T-helper 2 cell treated with Interferon-gamma antibody and Interleukin-4, amounts not matched to agents 5 μg/mL and 100 μg/mL, for 36 hours (primary cell): ENCODE measurements around the gene B3GNT2.

Source experiments
- DNase-seq: peaks from one replicate; pipeline ENCODE4 v3.0.0; 2021; ENCODE audit warnings: low spot score
- H3K27ac Mint-ChIP-seq: one replicate; pipeline ENCODE4 v1.8.0; 2021; ENCODE audit warnings: mild to moderate bottlenecking, mixed read lengths
- H3K27me3 Mint-ChIP-seq: one replicate; pipeline ENCODE4 v1.8.0; 2021; ENCODE audit warnings: low read depth, mixed read lengths
- H3K36me3 Mint-ChIP-seq: one replicate; pipeline ENCODE4 v1.8.0; 2021; ENCODE audit warnings: low read depth, mixed read lengths
- H3K4me1 Mint-ChIP-seq: one replicate; pipeline ENCODE4 v1.8.0; 2021; ENCODE audit warnings: low read depth, mixed read lengths
- H3K4me3 Mint-ChIP-seq: one replicate; pipeline ENCODE4 v1.8.0; 2022; ENCODE audit warnings: mild to moderate bottlenecking, moderate library complexity, mixed read lengths
- H3K9me3 Mint-ChIP-seq: one replicate; pipeline ENCODE4 v1.8.0; 2021; ENCODE audit warnings: mixed read lengths

B3GNT2 gene

GRCh38 chr2:62206024-62206423 lies 10.1 kb downstream of the B3GNT2 start:
- Mint-ChIP-seq H3K27me3 (no peaks in the 10 kb centered on the region), H3K4me1 (peaks cover 34% of the 10 kb centered on the region), H3K36me3 (peaks cover 36% of the 10 kb centered on the region), H3K9me3 (peaks cover 5% of the 10 kb centered on the region), H3K4me3 (no peak overlapping the region), H3K27ac (peak overlapping the region; percentile 2)
- DNase-seq, result no peak

DNA sequence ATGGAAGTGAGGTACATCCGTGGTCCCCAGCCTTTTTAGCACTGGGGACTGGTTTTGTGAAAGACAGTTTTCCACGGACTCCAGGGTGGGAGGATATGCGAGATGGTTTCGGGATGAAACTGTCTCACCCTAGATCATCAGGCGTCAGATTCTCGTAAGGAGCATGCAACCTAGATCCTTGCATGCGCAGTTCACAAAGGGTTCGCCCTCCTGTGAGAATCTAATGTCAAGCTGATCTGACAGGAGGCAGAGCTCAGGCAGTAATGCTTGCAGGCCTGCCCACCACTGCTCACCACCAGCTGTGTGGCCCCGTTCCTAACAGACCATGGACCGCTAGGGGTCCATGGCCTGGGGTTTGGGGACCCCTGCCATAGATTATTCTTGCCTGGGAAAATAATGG lies 11.6 kb downstream of the B3GNT2 start:
- H3K36me3 Mint-ChIP-seq, result peaks cover 45% of the 10 kb centered on the region
- peaks cover 19% of the 10 kb centered on the region for H3K4me1 Mint-ChIP-seq
- no peak overlapping the region for H3K4me3 Mint-ChIP-seq

DNA sequence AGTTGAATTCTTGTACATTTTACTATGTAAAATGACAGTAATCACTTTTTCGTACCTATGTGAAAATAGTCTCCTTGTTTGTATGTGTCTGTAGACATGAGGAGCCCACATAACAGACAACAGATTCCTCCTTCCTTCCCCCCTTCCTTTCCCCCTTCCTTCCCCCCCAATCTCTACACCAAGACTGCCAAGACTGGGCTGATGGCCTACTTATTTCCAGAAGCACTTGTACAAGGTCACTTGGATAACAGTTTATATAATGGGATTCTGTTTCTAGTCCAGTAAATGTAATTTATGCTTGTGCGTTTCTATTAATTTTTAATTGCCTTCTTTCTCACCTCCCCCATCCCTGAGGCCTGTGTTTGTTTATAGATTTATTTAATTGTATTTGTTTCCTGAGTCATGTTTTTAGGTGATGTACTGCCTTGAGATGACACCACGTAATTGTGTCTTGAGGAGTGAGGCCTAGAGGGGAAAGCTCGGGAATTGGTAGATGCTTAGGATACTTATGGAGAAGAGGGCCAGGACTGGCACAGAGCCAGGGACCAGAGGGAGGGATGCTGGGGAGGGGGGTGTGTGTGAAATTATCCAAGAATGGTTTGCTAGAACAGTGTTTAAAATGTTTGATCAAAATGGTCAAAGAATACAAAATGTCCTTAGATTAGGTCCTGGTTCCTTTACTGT lies 12.3 kb downstream of the B3GNT2 start:
- peaks cover 47% of the 10 kb centered on the region for H3K36me3 Mint-ChIP-seq
- H3K27ac Mint-ChIP-seq, result no peak overlapping the region
- H3K9me3 Mint-ChIP-seq, result peaks cover 20% of the 10 kb centered on the region
- H3K4me1 Mint-ChIP-seq, result peaks cover 13% of the 10 kb centered on the region
- H3K27me3 Mint-ChIP-seq, result no peaks in the 10 kb centered on the region
- no peak for DNase-seq
- H3K4me3 Mint-ChIP-seq, result no peak overlapping the region

More for the DNA sequence above, 11.6 kb downstream of the B3GNT2 start:
- no peak overlapping the region for H3K27ac Mint-ChIP-seq
- H3K9me3 Mint-ChIP-seq, result peaks cover 17% of the 10 kb centered on the region
- no peaks in the 10 kb centered on the region for H3K27me3 Mint-ChIP-seq
- DNase-seq, result no peak

DNA sequence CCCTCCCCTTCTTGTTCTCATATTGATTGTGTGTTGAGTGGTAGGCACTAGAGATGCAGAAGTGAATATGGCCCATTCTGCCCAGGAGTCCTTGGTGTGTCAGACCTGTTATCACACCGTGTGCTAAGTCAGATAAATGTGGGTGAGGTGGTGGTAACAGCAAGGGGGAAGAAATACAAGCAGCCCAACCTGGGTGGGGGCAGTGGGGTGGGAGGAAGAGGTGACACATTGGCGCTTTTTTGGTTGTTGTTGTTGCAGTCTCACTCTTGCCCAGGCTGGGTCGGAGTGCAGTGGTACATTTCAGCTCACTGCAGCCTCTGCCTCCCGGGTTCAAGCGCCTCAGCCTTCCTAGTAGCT lies 12.8 kb downstream of the B3GNT2 start:
- DNase-seq, result no peak
- H3K4me1 Mint-ChIP-seq, result peaks cover 11% of the 10 kb centered on the region
- H3K4me3 Mint-ChIP-seq, result no peak overlapping the region
- H3K27me3 Mint-ChIP-seq, result no peaks in the 10 kb centered on the region
- H3K27ac Mint-ChIP-seq, result no peak overlapping the region
- H3K36me3 Mint-ChIP-seq, result peaks cover 49% of the 10 kb centered on the region
- peaks cover 20% of the 10 kb centered on the region for H3K9me3 Mint-ChIP-seq

DNA sequence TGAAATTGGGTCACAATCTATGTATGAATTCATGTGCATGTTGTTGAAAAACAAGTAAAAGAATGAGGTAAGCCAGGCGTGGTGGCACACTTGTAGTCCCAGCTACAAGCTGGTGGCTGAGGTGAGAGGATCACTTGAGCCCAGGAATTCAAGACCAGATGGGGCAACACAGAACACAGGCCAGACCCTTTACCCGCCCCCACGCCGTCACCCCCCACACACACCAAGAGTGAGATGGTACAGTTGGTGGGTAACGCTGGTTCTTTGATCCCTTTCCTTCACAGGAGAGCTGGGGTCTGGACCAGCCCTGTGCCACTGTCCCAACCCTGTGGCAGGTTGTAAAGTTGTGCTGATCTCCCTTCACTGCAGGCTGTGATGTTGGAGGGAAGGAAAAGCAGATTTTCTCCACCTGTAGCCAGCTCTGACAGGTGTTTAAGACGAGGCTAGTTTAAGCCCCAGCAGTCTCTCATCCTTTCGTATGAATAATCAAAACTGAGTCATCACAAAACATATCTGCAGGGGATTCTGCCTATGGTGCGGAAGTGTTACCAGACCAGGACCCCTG lies 13.6 kb downstream of the B3GNT2 start:
- H3K27me3 Mint-ChIP-seq, result no peaks in the 10 kb centered on the region
- H3K9me3 Mint-ChIP-seq, result peaks cover 20% of the 10 kb centered on the region
- H3K36me3 Mint-ChIP-seq, result peaks cover 51% of the 10 kb centered on the region
- H3K27ac Mint-ChIP-seq, result no peak overlapping the region
- peaks cover 16% of the 10 kb centered on the region for H3K4me1 Mint-ChIP-seq
- no peak overlapping the region for H3K4me3 Mint-ChIP-seq
- no peak for DNase-seq

- Mint-ChIP-seq H3K4me3 (no peak overlapping the region), H3K27ac (no peak overlapping the region), H3K9me3 (peaks cover 21% of the 10 kb centered on the region), H3K36me3 (peaks cover 42% of the 10 kb centered on the region), H3K4me1 (peaks cover 20% of the 10 kb centered on the region), H3K27me3 (no peaks in the 10 kb centered on the region)
- no peak for DNase-seq
Measured at GRCh38 chr2:62215306-62216064, 19.6 kb downstream of the B3GNT2 start.

DNA sequence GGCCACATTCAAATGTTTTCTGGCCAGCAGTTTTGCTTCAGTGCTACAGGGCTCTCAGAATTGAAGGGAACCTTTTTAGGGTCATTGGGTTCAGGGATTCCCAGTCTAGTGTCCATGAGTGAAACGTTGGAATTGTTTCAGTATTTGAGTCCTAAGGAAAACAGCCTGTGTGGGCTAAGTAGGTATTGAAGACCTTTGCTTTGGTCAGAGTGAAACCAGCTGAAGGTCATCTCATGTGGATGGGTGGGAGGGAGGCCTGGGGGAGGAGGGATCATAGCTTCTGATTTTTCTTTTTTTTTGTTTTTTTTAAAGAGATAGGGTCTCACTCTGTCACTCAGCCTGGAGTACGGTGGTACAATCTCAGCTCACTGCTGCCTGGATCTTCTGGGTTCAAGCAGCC lies 20.2 kb downstream of the B3GNT2 start:
- peaks cover 41% of the 10 kb centered on the region for H3K36me3 Mint-ChIP-seq
- H3K9me3 Mint-ChIP-seq, result peaks cover 21% of the 10 kb centered on the region
- peaks cover 25% of the 10 kb centered on the region for H3K4me1 Mint-ChIP-seq
- no peak overlapping the region for H3K27ac Mint-ChIP-seq
- no peak overlapping the region for H3K4me3 Mint-ChIP-seq
- H3K27me3 Mint-ChIP-seq, result no peaks in the 10 kb centered on the region
- DNase-seq, result no peak

DNA sequence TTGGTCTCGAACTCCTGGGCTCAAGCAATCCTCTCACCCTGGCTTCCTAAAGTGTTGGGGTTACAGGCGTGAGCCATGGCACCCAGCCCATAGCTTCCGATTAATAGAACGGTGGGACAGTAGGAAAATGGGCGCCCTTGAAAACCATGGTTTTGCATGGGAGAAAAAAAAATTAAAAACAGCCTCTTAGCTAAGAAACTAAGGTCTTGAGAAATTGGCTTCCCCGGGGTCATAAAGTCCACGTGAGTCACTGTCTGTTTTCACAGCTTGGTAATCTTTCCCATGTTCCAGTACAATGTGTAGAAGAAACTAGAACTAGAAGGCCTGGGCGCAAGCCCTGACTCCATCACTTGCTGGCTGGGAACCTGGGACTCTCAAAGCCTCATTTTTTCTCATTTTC lies 20.7 kb downstream of the B3GNT2 start:
- H3K9me3 Mint-ChIP-seq, result peaks cover 17% of the 10 kb centered on the region
- DNase-seq, result no peak
- H3K36me3 Mint-ChIP-seq, result peaks cover 37% of the 10 kb centered on the region
- no peaks in the 10 kb centered on the region for H3K27me3 Mint-ChIP-seq
- no peak overlapping the region for H3K4me3 Mint-ChIP-seq
- peaks cover 28% of the 10 kb centered on the region for H3K4me1 Mint-ChIP-seq
- H3K27ac Mint-ChIP-seq, result no peak overlapping the region

- no peak overlapping the region for H3K4me3 Mint-ChIP-seq
- no peak for DNase-seq
- peaks cover 9% of the 10 kb centered on the region for H3K9me3 Mint-ChIP-seq
- no peaks in the 10 kb centered on the region for H3K27me3 Mint-ChIP-seq
- H3K4me1 Mint-ChIP-seq, result peaks cover 36% of the 10 kb centered on the region
- peaks cover 37% of the 10 kb centered on the region for H3K36me3 Mint-ChIP-seq
- no peak overlapping the region for H3K27ac Mint-ChIP-seq
Measured at GRCh38 chr2:62217421-62217820, 21.5 kb downstream of the B3GNT2 start.

DNA sequence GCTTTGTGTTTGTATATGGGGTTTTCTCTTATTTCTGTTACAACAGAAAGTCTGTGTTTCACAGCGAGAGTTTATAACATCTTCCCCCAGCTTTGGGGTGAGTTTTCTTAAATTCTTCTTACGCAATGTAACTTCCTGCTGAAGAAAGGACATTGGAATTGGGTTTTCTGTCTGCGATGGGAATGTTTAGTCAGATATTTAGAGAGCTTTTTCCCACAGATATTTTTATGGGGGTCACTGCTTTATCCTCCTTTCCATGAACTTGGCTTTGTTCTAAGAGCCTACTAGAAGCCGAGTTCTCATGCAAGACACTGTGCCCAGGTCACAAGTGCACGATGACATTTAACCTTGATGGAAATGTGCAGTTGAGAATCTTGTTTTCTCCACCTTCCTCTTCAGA lies 22.1 kb downstream of the B3GNT2 start:
- H3K27ac Mint-ChIP-seq, result no peak overlapping the region
- no peak for DNase-seq

DNA sequence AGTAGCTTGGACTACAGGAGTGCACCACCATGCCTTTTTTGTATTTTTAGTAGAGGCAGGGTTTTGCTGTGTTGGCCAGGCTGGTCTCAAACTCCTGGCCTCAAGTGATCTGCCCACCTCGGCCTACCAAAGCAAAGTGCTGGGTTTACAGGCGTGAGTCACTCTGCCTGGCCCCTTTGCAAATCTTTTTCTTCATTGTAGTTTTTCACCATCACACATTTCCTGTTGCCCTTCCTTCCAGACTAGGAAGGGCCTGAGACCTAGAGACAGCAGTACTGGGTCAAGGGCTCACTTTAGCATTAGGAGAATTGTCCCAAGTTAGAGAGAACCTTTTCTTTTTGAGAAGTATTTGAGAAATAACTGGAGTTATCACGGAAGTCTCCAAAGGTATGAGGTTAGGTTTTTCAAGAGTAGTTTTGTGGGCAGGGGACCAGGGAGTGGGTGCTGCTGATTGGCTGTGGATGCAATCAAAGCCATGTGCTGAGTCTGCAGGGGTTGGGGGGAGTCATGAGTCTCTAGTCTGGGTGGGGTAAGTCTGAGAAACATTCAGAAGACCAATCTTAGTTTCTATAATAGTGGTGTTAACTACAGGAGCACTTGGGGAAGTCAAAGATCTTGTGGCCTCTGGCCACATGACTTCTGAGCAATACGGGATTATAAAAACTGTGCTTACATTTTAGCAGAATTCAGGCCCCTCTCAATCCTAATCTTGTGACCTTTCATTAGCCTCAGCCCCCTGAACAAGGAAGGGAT lies 23.7 kb downstream of the B3GNT2 start:
- Mint-ChIP-seq H3K9me3 (peaks cover 6% of the 10 kb centered on the region), H3K27ac (peak overlapping the region; percentile 17), H3K36me3 (peaks cover 46% of the 10 kb centered on the region), H3K4me3 (no peak overlapping the region), H3K4me1 (peaks cover 41% of the 10 kb centered on the region), H3K27me3 (no peaks in the 10 kb centered on the region)
- DNase-seq, result no peak

More for the DNA sequence above, 22.1 kb downstream of the B3GNT2 start:
- Mint-ChIP-seq H3K36me3 (peaks cover 38% of the 10 kb centered on the region), H3K4me1 (peaks cover 42% of the 10 kb centered on the region), H3K9me3 (peaks cover 6% of the 10 kb centered on the region), H3K27me3 (no peaks in the 10 kb centered on the region), H3K4me3 (no peak overlapping the region)

GRCh38 chr2:62221141-62221540 lies 25.2 kb downstream of the B3GNT2 start:
- Mint-ChIP-seq H3K27ac (no peak overlapping the region), H3K9me3 (peaks cover 6% of the 10 kb centered on the region), H3K36me3 (peaks cover 61% of the 10 kb centered on the region), H3K4me3 (no peak overlapping the region), H3K27me3 (no peaks in the 10 kb centered on the region), H3K4me1 (peaks cover 41% of the 10 kb centered on the region)
- no peak for DNase-seq

GRCh38 chr2:62222171-62222570 lies 26.3 kb downstream of the B3GNT2 start:
- H3K36me3 Mint-ChIP-seq, result peaks cover 64% of the 10 kb centered on the region
- peaks cover 42% of the 10 kb centered on the region for H3K4me1 Mint-ChIP-seq
- H3K4me3 Mint-ChIP-seq, result no peak overlapping the region
- DNase-seq, result no peak
- no peaks in the 10 kb centered on the region for H3K27me3 Mint-ChIP-seq
- H3K27ac Mint-ChIP-seq, result no peak overlapping the region
- peaks cover 6% of the 10 kb centered on the region for H3K9me3 Mint-ChIP-seq

- no peak overlapping the region for H3K4me3 Mint-ChIP-seq
- peaks cover 45% of the 10 kb centered on the region for H3K4me1 Mint-ChIP-seq
- peaks cover 64% of the 10 kb centered on the region for H3K36me3 Mint-ChIP-seq
- no peaks in the 10 kb centered on the region for H3K27me3 Mint-ChIP-seq
- H3K27ac Mint-ChIP-seq, result peak overlapping the region; percentile 10
- peaks cover 6% of the 10 kb centered on the region for H3K9me3 Mint-ChIP-seq
- DNase-seq, result no peak
Measured at GRCh38 chr2:62222674-62223073, 26.8 kb downstream of the B3GNT2 start.
